Measurements from ENCODE around the gene MRPS10.
A peak's percentile ranks its signal among the peaks of the same experiment; 100 is the strongest.
"Not testable (repeated sequence)": the region's sequence is repeated elsewhere in the genome, so short reads cannot be mapped to it uniquely, and the experiment has no call there.

The MRPS10 gene

DNA sequence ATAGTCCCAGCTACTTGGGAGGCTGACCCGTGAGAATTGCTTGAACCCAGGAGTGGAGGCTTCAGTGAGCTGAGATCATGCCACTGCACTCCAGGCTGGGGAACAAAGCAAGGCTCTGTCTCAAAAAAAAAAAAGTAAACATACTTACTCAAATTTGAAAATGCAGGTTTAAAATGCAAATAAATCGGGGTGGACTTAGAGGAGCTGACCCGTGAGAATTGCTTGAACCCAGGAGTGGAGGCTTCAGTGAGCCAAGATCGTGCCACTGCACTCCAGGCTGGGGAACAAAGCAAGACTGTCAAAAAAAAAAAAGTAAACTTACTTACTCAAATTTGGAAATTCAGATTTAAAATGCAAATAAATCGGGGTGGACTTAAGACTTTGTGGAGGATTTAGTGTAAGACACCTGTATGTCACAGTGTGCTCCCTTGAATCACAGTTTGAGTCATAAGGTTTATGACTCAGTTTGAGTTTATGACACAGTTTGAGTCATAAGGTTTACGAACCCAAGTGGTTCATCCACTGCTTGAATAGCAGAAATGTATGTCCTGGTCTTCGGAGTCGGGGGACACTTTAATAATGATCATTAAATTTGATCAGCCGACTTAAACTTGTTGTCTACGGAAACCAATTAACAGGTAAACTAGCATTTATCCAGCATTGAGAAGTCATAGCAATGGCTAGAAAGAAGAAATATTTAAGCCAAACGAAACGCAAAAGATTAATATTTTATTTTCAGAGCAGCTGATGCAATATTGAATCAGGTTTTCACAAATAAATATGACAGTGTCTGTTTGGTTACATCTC is 6.8 kb upstream of the MRPS10 start:
- peaks cover 15% of the 10 kb centered on the region for H3K36me3 Mint-ChIP-seq (ENCODE audit: low read depth)
- H3K27ac Mint-ChIP-seq: peak overlapping the region in 1 of 3 experiments; percentile 44
- TF ChIP-seq, protein P1, sequence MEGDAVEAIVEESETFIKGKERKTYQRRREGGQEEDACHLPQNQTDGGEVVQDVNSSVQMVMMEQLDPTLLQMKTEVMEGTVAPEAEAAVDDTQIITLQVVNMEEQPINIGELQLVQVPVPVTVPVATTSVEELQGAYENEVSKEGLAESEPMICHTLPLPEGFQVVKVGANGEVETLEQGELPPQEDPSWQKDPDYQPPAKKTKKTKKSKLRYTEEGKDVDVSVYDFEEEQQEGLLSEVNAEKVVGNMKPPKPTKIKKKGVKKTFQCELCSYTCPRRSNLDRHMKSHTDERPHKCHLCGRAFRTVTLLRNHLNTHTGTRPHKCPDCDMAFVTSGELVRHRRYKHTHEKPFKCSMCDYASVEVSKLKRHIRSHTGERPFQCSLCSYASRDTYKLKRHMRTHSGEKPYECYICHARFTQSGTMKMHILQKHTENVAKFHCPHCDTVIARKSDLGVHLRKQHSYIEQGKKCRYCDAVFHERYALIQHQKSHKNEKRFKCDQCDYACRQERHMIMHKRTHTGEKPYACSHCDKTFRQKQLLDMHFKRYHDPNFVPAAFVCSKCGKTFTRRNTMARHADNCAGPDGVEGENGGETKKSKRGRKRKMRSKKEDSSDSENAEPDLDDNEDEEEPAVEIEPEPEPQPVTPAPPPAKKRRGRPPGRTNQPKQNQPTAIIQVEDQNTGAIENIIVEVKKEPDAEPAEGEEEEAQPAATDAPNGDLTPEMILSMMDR (IDR thresholded peaks at IDR 0.05; ENCODE audit: unreplicated experiment in 3 of 3): no peak
- H3K4me3 Mint-ChIP-seq: no peak overlapping the region
- no peaks in the 10 kb centered on the region for H3K9me3 Mint-ChIP-seq
- H3K27me3 Mint-ChIP-seq (ENCODE audit: low read depth): peaks cover 8% of the 10 kb centered on the region
- peaks cover 5% of the 10 kb centered on the region for H3K4me1 Mint-ChIP-seq

DNA sequence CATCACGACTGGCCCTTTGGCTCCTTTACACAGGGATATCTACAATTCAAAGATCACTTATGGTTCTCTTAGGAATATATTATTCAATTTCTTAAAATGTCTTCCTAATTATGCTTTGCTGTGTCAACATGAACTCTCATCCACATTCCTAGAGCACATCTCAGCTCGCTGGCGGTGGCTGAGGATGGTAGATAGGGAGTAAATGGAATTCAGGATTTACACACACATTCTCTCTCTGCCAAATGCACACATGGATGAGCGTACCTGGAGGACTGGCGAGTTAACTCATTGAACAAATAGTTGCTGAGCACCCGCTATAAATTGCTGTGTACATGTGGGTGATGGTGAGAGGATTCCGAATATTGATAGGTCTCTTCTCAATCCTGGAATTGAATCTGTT is 4.8 kb upstream of the MRPS10 start:
- Mint-ChIP-seq H3K27me3 (ENCODE audit: low read depth) (peaks cover 8% of the 10 kb centered on the region), H3K4me1 (peaks cover 9% of the 10 kb centered on the region), H3K4me3 (no peak overlapping the region), H3K9me3 (no peaks in the 10 kb centered on the region), H3K36me3 (ENCODE audit: low read depth) (peaks cover under 1% of the 10 kb centered on the region), H3K27ac (no peak overlapping the region)
- TF ChIP-seq, protein P1 (IDR thresholded peaks at IDR 0.05; ENCODE audit: unreplicated experiment in 3 of 3): no peak

GRCh38 chr6:42221546-42221945 is 3.9 kb upstream of the MRPS10 start:
- Mint-ChIP-seq H3K4me1 (peaks cover 7% of the 10 kb centered on the region), H3K27me3 (ENCODE audit: low read depth) (peaks cover 4% of the 10 kb centered on the region), H3K27ac (no peak overlapping the region), H3K9me3 (no peaks in the 10 kb centered on the region), H3K4me3 (peak overlapping the region in 1 of 3 experiments; percentile 13), H3K36me3 (ENCODE audit: low read depth) (no peaks in the 10 kb centered on the region)
- TF ChIP-seq, protein P1 (IDR thresholded peaks at IDR 0.05; ENCODE audit: unreplicated experiment in 3 of 3): no peak

GRCh38 chr6:42220807-42221206 is 3.1 kb upstream of the MRPS10 start:
- Mint-ChIP-seq H3K27me3 (ENCODE audit: low read depth) (peaks cover 4% of the 10 kb centered on the region), H3K4me1 (peaks cover 6% of the 10 kb centered on the region), H3K4me3 (no peak overlapping the region), H3K9me3 (no peaks in the 10 kb centered on the region), H3K27ac (no peak overlapping the region), H3K36me3 (ENCODE audit: low read depth) (no peaks in the 10 kb centered on the region)
- TF ChIP-seq, protein P1 (IDR thresholded peaks at IDR 0.05; ENCODE audit: unreplicated experiment in 3 of 3): no peak

DNA sequence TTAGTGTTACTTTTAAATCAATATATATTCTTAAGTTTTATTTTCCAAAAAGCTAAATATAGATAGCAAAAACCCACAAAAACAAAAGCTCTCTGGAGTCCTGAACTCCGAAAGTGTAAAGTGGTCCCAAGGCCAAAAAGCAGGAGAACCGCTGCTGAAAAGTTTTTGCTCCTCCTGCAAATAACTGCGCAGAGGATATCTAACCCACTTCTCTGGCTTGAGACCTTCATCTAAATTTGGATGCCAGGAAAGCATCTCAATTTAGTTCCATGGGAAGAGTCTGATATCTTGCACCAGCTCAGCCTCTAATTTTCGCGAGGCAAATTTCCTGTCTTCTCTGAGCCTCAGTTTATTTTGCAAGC is 523 bp downstream of the MRPS10 start:
- TF ChIP-seq, protein P1 (IDR thresholded peaks at IDR 0.05; ENCODE audit: unreplicated experiment in 3 of 3): no peak
- peak overlapping the region; percentile 96 to 98 (median 96) for H3K4me3 Mint-ChIP-seq
- H3K27me3 Mint-ChIP-seq (ENCODE audit: low read depth): peaks cover 4% of the 10 kb centered on the region
- peaks cover 11% of the 10 kb centered on the region for H3K4me1 Mint-ChIP-seq
- H3K27ac Mint-ChIP-seq: peak overlapping the region; percentile 97 to 99 (median 97)
- peaks cover 14% of the 10 kb centered on the region for H3K36me3 Mint-ChIP-seq (ENCODE audit: low read depth)
- H3K9me3 Mint-ChIP-seq: no peaks in the 10 kb centered on the region

GRCh38 chr6:42216495-42216894 is 1.2 kb downstream of the MRPS10 start:
- Mint-ChIP-seq H3K4me1 (peaks cover 11% of the 10 kb centered on the region), H3K4me3 (peak overlapping the region; percentile 79 to 83 (median 83))

More at GRCh38 chr6:42216495-42216894, 1.2 kb downstream of the MRPS10 start:
- Mint-ChIP-seq H3K27ac (peak overlapping the region in 2 of 3 experiments; percentile 54 to 65), H3K36me3 (ENCODE audit: low read depth) (peaks cover 16% of the 10 kb centered on the region)
- H3K27me3 Mint-ChIP-seq (ENCODE audit: low read depth); H3K9me3 Mint-ChIP-seq: not testable (repeated sequence)

Data from nephron (organoid).